WTC11 (cell line): Measurements from ENCODE around the gene WNT10A. TPM values are rescaled to one million over a fixed set of nuclear protein-coding genes. Genes with fewer than 3 reads are reported as not detected.

ENCODE experiments used
- AFF4 ChIP-seq: sonication (generic); formaldehyde crosslinking; IDR thresholded peaks from 2 replicates; pipeline ENCODE4 v1.8.1; 2023; ENCODE audit warnings: mild to moderate bottlenecking, missing genetic modification reagents, borderline replicate concordance
- ATF2 ChIP-seq: sonication (generic); formaldehyde crosslinking; IDR thresholded peaks from 2 replicates; pipeline ENCODE4 v1.8.1; 2022; ENCODE audit warnings: low read depth, missing genetic modification reagents, borderline replicate concordance
- CBFB ChIP-seq: sonication (generic); formaldehyde crosslinking; IDR thresholded peaks from 2 replicates; pipeline ENCODE4 v1.8.1; 2022; ENCODE audit warnings: mild to moderate bottlenecking, low read depth, missing genetic modification reagents
- CREM ChIP-seq: sonication (generic); formaldehyde crosslinking; IDR thresholded peaks from 2 replicates; pipeline ENCODE4 v1.8.1; 2022; ENCODE audit warnings: mild to moderate bottlenecking, missing genetic modification reagents, moderate library complexity
- ELF4 ChIP-seq: sonication (generic); formaldehyde crosslinking; IDR thresholded peaks from 2 replicates; pipeline ENCODE4 v1.8.1; 2022; ENCODE audit warnings: low read depth, mild to moderate bottlenecking, moderate library complexity, missing genetic modification reagents
- FOXJ3 ChIP-seq: sonication (generic); formaldehyde crosslinking; IDR thresholded peaks from 2 replicates; pipeline ENCODE4 v1.9.0; 2021; ENCODE audit warnings: missing genetic modification reagents, mild to moderate bottlenecking, borderline replicate concordance
- GRHL2 ChIP-seq: fragments of 250-450 bp; sonication (Bioruptor Pico); IDR thresholded peaks from 2 replicates; pipeline ENCODE4 v1.8.0; 2022; ENCODE audit warnings: mild to moderate bottlenecking, moderate library complexity; ENCODE audit not compliant: insufficient replicate concordance, severe bottlenecking
- NFYB ChIP-seq: sonication (generic); formaldehyde crosslinking; conservative IDR thresholded peaks from 2 replicates; pipeline ENCODE4 v1.8.0; 2022; ENCODE audit warnings: low read depth, missing genetic modification reagents
- NR2C2 ChIP-seq: sonication (generic); formaldehyde crosslinking; IDR thresholded peaks from 2 replicates; pipeline ENCODE4 v1.8.0; 2022; ENCODE audit warnings: mild to moderate bottlenecking, missing genetic modification reagents
- NR3C1 ChIP-seq: sonication (generic); formaldehyde crosslinking; conservative IDR thresholded peaks from 2 replicates; pipeline ENCODE4 v1.8.1; 2023; ENCODE audit warnings: low read depth, mild to moderate bottlenecking, missing genetic modification reagents
- PRRX2 ChIP-seq: fragments of 250-450 bp; sonication (Bioruptor Pico); IDR thresholded peaks from 2 replicates; pipeline ENCODE4 v1.8.0; 2021; ENCODE audit warnings: mild to moderate bottlenecking
- RELA ChIP-seq: sonication (generic); formaldehyde crosslinking; IDR thresholded peaks from 2 replicates; pipeline ENCODE4 v1.8.1; 2022; ENCODE audit warnings: missing genetic modification reagents, mild to moderate bottlenecking, borderline replicate concordance
- SMAD4 ChIP-seq: sonication (generic); formaldehyde crosslinking; IDR thresholded peaks from 2 replicates; pipeline ENCODE4 v1.8.0; 2022; ENCODE audit warnings: mild to moderate bottlenecking, missing genetic modification reagents
- SP1 ChIP-seq: sonication (generic); formaldehyde crosslinking; conservative IDR thresholded peaks from 2 replicates; pipeline ENCODE4 v1.8.1; 2022; ENCODE audit warnings: missing genetic modification reagents
- ZMAT4 ChIP-seq: fragments of 250-450 bp; sonication (Bioruptor Pico); IDR thresholded peaks from 2 replicates; pipeline ENCODE4 v1.9.0; 2021; ENCODE audit warnings: mild to moderate bottlenecking
- ZNF263 ChIP-seq: sonication (generic); formaldehyde crosslinking; IDR thresholded peaks from 2 replicates; pipeline ENCODE4 v1.8.1; 2022; ENCODE audit warnings: low read depth, mild to moderate bottlenecking, moderate library complexity, missing genetic modification reagents
- ZNF317 ChIP-seq: sonication (generic); formaldehyde crosslinking; IDR thresholded peaks from 2 replicates; pipeline ENCODE4 v1.8.1; 2023; ENCODE audit warnings: low read depth, mild to moderate bottlenecking, moderate library complexity, missing genetic modification reagents, borderline replicate concordance
- ZNF671 ChIP-seq: fragments of 250-450 bp; sonication (Bioruptor Pico); IDR thresholded peaks from 2 replicates; pipeline ENCODE4 v1.8.0; 2021; ENCODE audit warnings: mild to moderate bottlenecking
- total RNA-seq: library from RNA; stranded (reverse); gene quantifications from 3 replicates; pipeline ENCODE4 v1.2.3, GENCODE V29; 2021
- TF ChIP-seq, protein P1 (sequence below): sonication (generic); formaldehyde crosslinking; IDR thresholded peaks from 2 replicates; pipeline ENCODE4 v1.8.1; 2022; ENCODE audit warnings: missing genetic modification reagents, borderline replicate concordance
- TF ChIP-seq, protein P2 (sequence below): fragments of 250-450 bp; sonication (Bioruptor Pico); IDR thresholded peaks from 2 replicates; pipeline ENCODE4 v1.9.0; 2021; ENCODE audit warnings: mild to moderate bottlenecking
- TF ChIP-seq, protein P3 (sequence below): sonication (generic); formaldehyde crosslinking; IDR thresholded peaks from 2 replicates; pipeline ENCODE4 v1.8.0; 2022; ENCODE audit warnings: mild to moderate bottlenecking, missing genetic modification reagents
- TF ChIP-seq, protein P4 (sequence below): sonication (generic); formaldehyde crosslinking; IDR thresholded peaks from 2 replicates; pipeline ENCODE4 v1.8.0; 2023; ENCODE audit warnings: mild to moderate bottlenecking, missing genetic modification reagents
- TF ChIP-seq, protein P5 (sequence below): sonication (generic); formaldehyde crosslinking; IDR thresholded peaks from 2 replicates; pipeline ENCODE4 v1.8.0; 2023; ENCODE audit warnings: missing genetic modification reagents

WNT10A gene
- total RNA-seq, 1 experiment from 2014 or later = not detected

- TF ChIP-seq CBFB = no peak
- TF ChIP-seq AFF4 (CRISPR knock-in tag) = no peak
- TF ChIP-seq NR2C2 (CRISPR knock-in tag) = no peak
- TF ChIP-seq RELA = no peak
- peak; percentile 42; the same call in 1 of the 2 replicates for TF ChIP-seq CREM (CRISPR knock-in tag)
- TF ChIP-seq, protein P1, sequence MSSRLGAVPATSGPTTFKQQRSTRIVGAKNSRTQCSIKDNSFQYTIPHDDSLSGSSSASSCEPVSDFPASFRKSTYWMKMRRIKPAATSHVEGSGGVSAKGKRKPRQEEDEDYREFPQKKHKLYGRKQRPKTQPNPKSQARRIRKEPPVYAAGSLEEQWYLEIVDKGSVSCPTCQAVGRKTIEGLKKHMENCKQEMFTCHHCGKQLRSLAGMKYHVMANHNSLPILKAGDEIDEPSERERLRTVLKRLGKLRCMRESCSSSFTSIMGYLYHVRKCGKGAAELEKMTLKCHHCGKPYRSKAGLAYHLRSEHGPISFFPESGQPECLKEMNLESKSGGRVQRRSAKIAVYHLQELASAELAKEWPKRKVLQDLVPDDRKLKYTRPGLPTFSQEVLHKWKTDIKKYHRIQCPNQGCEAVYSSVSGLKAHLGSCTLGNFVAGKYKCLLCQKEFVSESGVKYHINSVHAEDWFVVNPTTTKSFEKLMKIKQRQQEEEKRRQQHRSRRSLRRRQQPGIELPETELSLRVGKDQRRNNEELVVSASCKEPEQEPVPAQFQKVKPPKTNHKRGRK (CRISPR knock-in tag) = no peak
- TF ChIP-seq, protein P2, sequence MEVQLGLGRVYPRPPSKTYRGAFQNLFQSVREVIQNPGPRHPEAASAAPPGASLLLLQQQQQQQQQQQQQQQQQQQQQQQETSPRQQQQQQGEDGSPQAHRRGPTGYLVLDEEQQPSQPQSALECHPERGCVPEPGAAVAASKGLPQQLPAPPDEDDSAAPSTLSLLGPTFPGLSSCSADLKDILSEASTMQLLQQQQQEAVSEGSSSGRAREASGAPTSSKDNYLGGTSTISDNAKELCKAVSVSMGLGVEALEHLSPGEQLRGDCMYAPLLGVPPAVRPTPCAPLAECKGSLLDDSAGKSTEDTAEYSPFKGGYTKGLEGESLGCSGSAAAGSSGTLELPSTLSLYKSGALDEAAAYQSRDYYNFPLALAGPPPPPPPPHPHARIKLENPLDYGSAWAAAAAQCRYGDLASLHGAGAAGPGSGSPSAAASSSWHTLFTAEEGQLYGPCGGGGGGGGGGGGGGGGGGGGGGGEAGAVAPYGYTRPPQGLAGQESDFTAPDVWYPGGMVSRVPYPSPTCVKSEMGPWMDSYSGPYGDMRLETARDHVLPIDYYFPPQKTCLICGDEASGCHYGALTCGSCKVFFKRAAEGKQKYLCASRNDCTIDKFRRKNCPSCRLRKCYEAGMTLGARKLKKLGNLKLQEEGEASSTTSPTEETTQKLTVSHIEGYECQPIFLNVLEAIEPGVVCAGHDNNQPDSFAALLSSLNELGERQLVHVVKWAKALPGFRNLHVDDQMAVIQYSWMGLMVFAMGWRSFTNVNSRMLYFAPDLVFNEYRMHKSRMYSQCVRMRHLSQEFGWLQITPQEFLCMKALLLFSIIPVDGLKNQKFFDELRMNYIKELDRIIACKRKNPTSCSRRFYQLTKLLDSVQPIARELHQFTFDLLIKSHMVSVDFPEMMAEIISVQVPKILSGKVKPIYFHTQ (CRISPR knock-in tag) = no peak
- no peak for TF ChIP-seq ZNF263 (CRISPR knock-in tag)
- no peak for TF ChIP-seq PRRX2 (CRISPR knock-in tag)
- TF ChIP-seq FOXJ3 (CRISPR knock-in tag) = no peak
- no peak for TF ChIP-seq ZNF671 (CRISPR knock-in tag)
- TF ChIP-seq SMAD4 (CRISPR knock-in tag) = no peak
- TF ChIP-seq NR3C1 (CRISPR knock-in tag) = no peak
- TF ChIP-seq, protein P3, sequence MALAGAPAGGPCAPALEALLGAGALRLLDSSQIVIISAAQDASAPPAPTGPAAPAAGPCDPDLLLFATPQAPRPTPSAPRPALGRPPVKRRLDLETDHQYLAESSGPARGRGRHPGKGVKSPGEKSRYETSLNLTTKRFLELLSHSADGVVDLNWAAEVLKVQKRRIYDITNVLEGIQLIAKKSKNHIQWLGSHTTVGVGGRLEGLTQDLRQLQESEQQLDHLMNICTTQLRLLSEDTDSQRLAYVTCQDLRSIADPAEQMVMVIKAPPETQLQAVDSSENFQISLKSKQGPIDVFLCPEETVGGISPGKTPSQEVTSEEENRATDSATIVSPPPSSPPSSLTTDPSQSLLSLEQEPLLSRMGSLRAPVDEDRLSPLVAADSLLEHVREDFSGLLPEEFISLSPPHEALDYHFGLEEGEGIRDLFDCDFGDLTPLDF (CRISPR knock-in tag) = no peak
- TF ChIP-seq SP1 = peak; percentile 95
- no peak for TF ChIP-seq ATF2 (CRISPR knock-in tag)
- no peak for TF ChIP-seq GRHL2 (CRISPR knock-in tag)
- TF ChIP-seq ZNF317 (CRISPR knock-in tag) = no peak
- no peak for TF ChIP-seq ELF4 (CRISPR knock-in tag)
- TF ChIP-seq NFYB (CRISPR knock-in tag) = no peak
- TF ChIP-seq ZMAT4 (CRISPR knock-in tag) = no peak
- TF ChIP-seq, protein P4, sequence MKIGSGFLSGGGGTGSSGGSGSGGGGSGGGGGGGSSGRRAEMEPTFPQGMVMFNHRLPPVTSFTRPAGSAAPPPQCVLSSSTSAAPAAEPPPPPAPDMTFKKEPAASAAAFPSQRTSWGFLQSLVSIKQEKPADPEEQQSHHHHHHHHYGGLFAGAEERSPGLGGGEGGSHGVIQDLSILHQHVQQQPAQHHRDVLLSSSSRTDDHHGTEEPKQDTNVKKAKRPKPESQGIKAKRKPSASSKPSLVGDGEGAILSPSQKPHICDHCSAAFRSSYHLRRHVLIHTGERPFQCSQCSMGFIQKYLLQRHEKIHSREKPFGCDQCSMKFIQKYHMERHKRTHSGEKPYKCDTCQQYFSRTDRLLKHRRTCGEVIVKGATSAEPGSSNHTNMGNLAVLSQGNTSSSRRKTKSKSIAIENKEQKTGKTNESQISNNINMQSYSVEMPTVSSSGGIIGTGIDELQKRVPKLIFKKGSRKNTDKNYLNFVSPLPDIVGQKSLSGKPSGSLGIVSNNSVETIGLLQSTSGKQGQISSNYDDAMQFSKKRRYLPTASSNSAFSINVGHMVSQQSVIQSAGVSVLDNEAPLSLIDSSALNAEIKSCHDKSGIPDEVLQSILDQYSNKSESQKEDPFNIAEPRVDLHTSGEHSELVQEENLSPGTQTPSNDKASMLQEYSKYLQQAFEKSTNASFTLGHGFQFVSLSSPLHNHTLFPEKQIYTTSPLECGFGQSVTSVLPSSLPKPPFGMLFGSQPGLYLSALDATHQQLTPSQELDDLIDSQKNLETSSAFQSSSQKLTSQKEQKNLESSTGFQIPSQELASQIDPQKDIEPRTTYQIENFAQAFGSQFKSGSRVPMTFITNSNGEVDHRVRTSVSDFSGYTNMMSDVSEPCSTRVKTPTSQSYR (CRISPR knock-in tag) = no peak
- TF ChIP-seq, protein P5, sequence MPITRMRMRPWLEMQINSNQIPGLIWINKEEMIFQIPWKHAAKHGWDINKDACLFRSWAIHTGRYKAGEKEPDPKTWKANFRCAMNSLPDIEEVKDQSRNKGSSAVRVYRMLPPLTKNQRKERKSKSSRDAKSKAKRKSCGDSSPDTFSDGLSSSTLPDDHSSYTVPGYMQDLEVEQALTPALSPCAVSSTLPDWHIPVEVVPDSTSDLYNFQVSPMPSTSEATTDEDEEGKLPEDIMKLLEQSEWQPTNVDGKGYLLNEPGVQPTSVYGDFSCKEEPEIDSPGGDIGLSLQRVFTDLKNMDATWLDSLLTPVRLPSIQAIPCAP (CRISPR knock-in tag) = no peak
These were observed 28.3 kb downstream of the WNT10A start (continued) for GRCh38 chr2:218908721-218909619.
